Measurements from ENCODE around the gene TSN.

GRCh38 chr2:121804340-121804739, 48.9 kb downstream of the TSN start:
- TF ChIP-seq REST (IDR thresholded peaks at IDR 0.05; ENCODE audit: insufficient read depth in 1 of 2, low read depth in 2 of 2, low read length in 2 of 2), result no peak
- no peak for TF ChIP-seq SIN3A (IDR thresholded peaks at IDR 0.05; ENCODE audit: borderline replicate concordance, insufficient read depth, low read length)

Data from PFSK-1 (cell line).